Lung (tissue), 12 donors: Measurements from ENCODE around the gene CTDSPL. TPM values are rescaled to one million over a fixed set of nuclear protein-coding genes. Genes with fewer than 3 reads are reported as not detected.

Experiments
- ATAC-seq: fragments of 200-7000 bp; cut with Tn5 transposase; one replicate; pipeline ENCODE4 v1.9.1; 2020; ENCODE audit warnings: moderate number of reproducible peaks; ENCODE audit not compliant: insufficient read depth, low FRiP score
- DNase-seq, 3 donors: peaks; one replicate each; pipeline ENCODE4 v3.0.0-alpha.2; 2013 to 2017
- H3K27ac ChIP-seq, 2 donors: one replicate each; pipeline ENCODE4 v1.5.1; 2013; ENCODE audit warnings: mild to moderate bottlenecking in 2 of 2, moderate library complexity in 2 of 2, control low read depth in 1 of 2, inconsistent platforms in 1 of 2, low read depth in 1 of 2, low read length in 1 of 2
- H3K27me3 ChIP-seq, 3 donors: one replicate each; pipeline ENCODE4 v1.5.1; 2013; ENCODE audit warnings: low read length in 2 of 3; ENCODE audit not compliant: control insufficient read depth in 3 of 3, insufficient read depth in 3 of 3
- H3K36me3 ChIP-seq, 4 donors: one replicate each; pipeline ENCODE4 v1.5.1; 2013; ENCODE audit warnings: low read length in 4 of 4, mild to moderate bottlenecking in 1 of 4, moderate library complexity in 1 of 4; ENCODE audit not compliant: control insufficient read depth in 4 of 4, insufficient read depth in 4 of 4
- H3K4me1 ChIP-seq, 5 donors: one replicate each; pipeline ENCODE4 v1.5.1; 2013; ENCODE audit warnings: low read length in 5 of 5, mild to moderate bottlenecking in 2 of 5, moderate library complexity in 1 of 5; ENCODE audit not compliant: control insufficient read depth in 5 of 5, insufficient read depth in 5 of 5
- H3K4me3 ChIP-seq: one replicate; pipeline ENCODE4 v1.5.1; 2013; ENCODE audit warnings: mild to moderate bottlenecking, control low read depth, moderate library complexity
- H3K9ac ChIP-seq, 2 donors: one replicate each; pipeline ENCODE4 v1.5.1; 2013; ENCODE audit warnings: low read length in 2 of 2, control low read depth in 1 of 2; ENCODE audit not compliant: insufficient read depth in 1 of 2
- H3K9me3 ChIP-seq, 4 donors: one replicate each; pipeline ENCODE4 v1.5.1; 2013; ENCODE audit warnings: low read length in 3 of 4, mild to moderate bottlenecking in 1 of 4, moderate library complexity in 1 of 4; ENCODE audit not compliant: control insufficient read depth in 4 of 4, insufficient read depth in 3 of 4
- WGBS, 2 donors: extraction: QIAGEN DNeasy Blood & Tissue Kit; methylation state at CpG; one replicate each; pipeline ENCODE4 v1.1.7; 2013; 5-methylcytosine and 5-hydroxymethylcytosine counted together
- polyA plus RNA-seq, 2 donors: library from polyadenylated mRNA; stranded (reverse); fragments of 200-250 nt; gene quantifications; one replicate each; pipeline ENCODE4 v1.2.1, GENCODE V29; 2013
- total RNA-seq, 2 donors: library from RNA; depleted of rRNA in 1 of 2; stranded (reverse); fragments of >200 nt in 1 of 2; gene quantifications; one replicate each; pipeline ENCODE4 v1.2.1, GENCODE V29; 2014 to 2021
- TF ChIP-seq, protein P1 (sequence below): IDR thresholded peaks from 2 replicates; pipeline ENCODE4 v1.5.1; 2012; ENCODE audit warnings: mild to moderate bottlenecking; ENCODE audit errors: control extremely low read depth, extremely low read depth
- donor health status: control.
- donor health status: control.
- donor health status: Bipolar disorder and iron deficiency.
- donor health status: healthy.
- donor health status: DM: yes; HTN: yes; CAD: no.

Gene CTDSPL
- total and polyA plus RNA-seq, 4 donors = 12.5 to 79.1 (median 33.5) TPM

DNA sequence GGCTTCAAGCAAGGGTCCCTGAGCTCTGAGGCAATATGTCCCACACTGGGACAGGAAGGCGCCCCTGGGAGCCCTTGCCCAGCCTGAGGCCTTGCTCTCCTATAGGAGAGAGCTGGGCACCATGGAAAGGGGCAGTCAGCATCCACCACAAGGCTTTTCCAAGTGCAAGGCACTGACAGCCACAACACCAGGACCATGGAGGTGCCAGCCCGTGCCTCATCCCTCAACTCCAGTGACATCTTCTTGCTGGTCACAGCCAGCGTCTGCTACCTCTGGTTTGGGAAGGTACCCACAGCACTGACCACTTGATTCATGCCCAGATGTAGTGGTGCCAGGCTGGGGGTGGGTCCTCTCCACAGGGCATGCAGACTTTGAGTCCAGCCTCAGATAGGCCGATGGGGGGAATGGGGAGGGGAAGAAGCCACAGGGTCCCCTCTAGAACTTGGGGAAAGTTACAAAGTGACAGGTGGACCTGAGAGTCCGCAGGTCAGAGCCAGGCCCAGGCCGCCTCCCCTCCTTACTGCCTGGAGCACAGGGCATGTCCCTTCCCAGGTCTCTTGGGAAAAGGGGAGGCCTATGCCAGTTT is 140.7 kb downstream of the CTDSPL start:
- no peak overlapping the region for H3K9ac ChIP-seq
- WGBS, 2 donors = 95 to 96% methylated on average over 6 of the region's 6 CpGs
- H3K4me3 ChIP-seq = no peak overlapping the region
- TF ChIP-seq, protein P1, sequence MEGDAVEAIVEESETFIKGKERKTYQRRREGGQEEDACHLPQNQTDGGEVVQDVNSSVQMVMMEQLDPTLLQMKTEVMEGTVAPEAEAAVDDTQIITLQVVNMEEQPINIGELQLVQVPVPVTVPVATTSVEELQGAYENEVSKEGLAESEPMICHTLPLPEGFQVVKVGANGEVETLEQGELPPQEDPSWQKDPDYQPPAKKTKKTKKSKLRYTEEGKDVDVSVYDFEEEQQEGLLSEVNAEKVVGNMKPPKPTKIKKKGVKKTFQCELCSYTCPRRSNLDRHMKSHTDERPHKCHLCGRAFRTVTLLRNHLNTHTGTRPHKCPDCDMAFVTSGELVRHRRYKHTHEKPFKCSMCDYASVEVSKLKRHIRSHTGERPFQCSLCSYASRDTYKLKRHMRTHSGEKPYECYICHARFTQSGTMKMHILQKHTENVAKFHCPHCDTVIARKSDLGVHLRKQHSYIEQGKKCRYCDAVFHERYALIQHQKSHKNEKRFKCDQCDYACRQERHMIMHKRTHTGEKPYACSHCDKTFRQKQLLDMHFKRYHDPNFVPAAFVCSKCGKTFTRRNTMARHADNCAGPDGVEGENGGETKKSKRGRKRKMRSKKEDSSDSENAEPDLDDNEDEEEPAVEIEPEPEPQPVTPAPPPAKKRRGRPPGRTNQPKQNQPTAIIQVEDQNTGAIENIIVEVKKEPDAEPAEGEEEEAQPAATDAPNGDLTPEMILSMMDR = no peak
- H3K9me3 ChIP-seq = no peaks in the 10 kb centered on the region
- DNase-seq = no peak
- H3K36me3 ChIP-seq = peaks cover 0 to 43% (median 29%) of the 10 kb centered on the region in 4 donors
- peaks cover 0 to 20% (median 7%) of the 10 kb centered on the region in 5 donors for H3K4me1 ChIP-seq
- no peaks in the 10 kb centered on the region for H3K27me3 ChIP-seq
- ATAC-seq = no peak
- H3K27ac ChIP-seq = no peak overlapping the region

GRCh38 chr3:38002940-38003339 is 141.3 kb downstream of the CTDSPL start:
- 84 to 92% methylated on average over 9 of the region's 9 CpGs for WGBS, 2 donors
- H3K9me3 ChIP-seq = no peaks in the 10 kb centered on the region

GRCh38 chr3:38003371-38003816 is 141.7 kb downstream of the CTDSPL start:
- ATAC-seq (peak; percentile 45), DNase-seq (peak; percentile 58 to 68 (median 59))
- Histone ChIP-seq H3K27ac (peak overlapping the region in 1 of 2 donors; percentile 43), H3K27me3 (no peaks in the 10 kb centered on the region), H3K4me3 (no peak overlapping the region), H3K9me3 (no peaks in the 10 kb centered on the region), H3K4me1 (peaks cover 0 to 14% (median 4%) of the 10 kb centered on the region in 5 donors), H3K9ac (no peak overlapping the region), H3K36me3 (peaks cover 0 to 53% (median 33%) of the 10 kb centered on the region in 4 donors)
- 43 to 59% methylated on average over 6 to 7 of the region's 7 CpGs for WGBS, 2 donors
- TF ChIP-seq, protein P1 = peak; percentile 57

More at GRCh38 chr3:38002940-38003339, 141.3 kb downstream of the CTDSPL start:
- Histone ChIP-seq H3K4me3 (no peak overlapping the region), H3K27ac (no peak overlapping the region), H3K4me1 (peaks cover 0 to 18% (median 7%) of the 10 kb centered on the region in 5 donors), H3K36me3 (peaks cover 0 to 49% (median 31%) of the 10 kb centered on the region in 4 donors), H3K27me3 (no peaks in the 10 kb centered on the region), H3K9ac (no peak overlapping the region)
- ATAC-seq (no peak), DNase-seq (no peak)
- TF ChIP-seq, protein P1 = no peak
